ENCODE data around the gene SGPP1.
"Not testable (repeated sequence)": the region's sequence is repeated elsewhere in the genome, so short reads cannot be mapped to it uniquely, and the experiment has no call there.

SGPP1 gene, protein sequence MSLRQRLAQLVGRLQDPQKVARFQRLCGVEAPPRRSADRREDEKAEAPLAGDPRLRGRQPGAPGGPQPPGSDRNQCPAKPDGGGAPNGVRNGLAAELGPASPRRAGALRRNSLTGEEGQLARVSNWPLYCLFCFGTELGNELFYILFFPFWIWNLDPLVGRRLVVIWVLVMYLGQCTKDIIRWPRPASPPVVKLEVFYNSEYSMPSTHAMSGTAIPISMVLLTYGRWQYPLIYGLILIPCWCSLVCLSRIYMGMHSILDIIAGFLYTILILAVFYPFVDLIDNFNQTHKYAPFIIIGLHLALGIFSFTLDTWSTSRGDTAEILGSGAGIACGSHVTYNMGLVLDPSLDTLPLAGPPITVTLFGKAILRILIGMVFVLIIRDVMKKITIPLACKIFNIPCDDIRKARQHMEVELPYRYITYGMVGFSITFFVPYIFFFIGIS

DNA sequence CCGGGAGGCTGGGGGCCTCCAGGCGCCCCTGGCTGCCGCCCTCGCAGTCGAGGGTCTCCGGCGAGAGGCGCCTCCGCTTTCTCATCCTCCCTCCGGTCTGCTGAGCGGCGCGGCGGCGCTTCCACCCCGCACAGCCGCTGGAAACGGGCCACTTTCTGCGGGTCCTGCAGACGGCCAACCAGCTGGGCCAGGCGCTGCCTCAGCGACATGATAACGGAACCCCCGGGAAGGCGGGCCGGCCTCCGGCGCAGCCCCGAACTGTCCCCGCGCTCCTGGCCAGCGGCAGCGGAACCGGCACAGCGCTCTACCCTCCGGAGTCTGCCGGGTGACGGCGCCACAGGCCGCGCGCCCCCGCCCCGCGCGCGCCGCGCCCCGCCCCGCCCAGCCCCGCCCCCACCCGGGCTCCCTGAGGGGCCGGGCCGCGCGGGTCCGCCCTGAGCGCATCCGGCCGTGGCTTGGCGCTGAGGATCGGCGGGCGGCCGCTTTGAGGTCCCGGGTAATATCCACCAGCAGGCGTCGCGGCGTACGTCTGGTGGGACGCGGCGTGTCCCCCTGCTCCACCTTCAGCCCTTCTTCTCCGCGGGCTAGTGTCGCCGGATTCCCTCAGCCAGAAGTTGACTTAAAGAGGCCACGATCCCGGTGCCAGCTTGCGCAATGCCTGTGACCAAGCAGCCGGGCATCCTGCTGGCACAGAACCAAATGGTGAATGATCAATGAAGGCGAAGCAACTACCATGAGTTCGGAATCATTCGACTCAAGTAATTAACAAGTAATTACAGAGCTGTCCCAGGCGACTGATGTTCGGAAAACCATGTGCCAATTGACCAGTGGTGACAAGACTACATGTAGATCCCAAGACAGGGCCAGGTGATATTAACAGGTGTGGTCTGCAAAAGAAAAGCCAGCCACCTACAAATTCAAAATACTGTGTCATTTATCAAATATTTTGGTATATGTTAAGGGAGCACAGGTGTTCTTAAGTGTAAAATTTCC lies at the start of gene SGPP1:
Gene SGPP1, minus strand, starts transcription at position 330 of the 993 bp plus-strand sequence. Its CDS starts 121 bp downstream, at position 209.
- peak; percentile 91 for DNase-seq

DNA sequence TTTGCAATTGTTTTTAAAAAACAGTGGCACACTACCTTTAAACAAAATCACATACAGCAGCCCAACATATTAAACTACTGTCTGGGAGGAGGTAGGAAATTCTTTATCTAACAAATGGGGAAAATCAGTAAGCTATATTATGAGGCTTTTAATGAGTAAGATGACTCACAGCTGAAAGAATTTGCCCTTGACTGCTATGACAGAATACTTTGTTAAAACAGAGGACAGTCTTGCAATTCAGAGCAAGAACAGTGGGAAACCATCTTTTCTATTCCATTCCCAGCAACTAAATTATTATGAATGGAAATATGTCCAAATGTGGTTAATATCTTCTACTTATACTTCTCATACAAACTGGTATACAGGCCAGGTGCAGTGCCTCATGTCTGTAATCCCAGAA lies 49.2 kb upstream of the SGPP1 start:
- DNase-seq, result no peak

DNA sequence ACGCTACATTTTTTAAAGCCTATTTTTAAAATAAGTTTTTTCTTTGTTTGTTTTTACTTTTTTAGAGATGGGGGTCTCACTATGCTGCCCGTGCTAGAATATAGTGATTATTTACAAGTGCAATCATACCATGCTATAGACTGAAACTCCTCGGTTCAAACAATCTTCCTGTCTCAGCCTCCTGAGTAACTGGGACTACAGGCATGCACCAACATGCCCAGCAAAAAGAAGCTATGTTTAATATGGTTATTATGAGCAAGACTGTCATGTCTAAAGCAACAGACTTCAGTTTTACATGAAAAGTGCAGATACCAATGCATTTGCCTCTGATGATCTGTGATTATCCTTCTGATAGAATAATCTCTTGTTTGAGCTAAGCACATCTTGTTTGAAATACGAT lies 45.6 kb upstream of the SGPP1 start:
- DNase-seq, result no peak

DNA sequence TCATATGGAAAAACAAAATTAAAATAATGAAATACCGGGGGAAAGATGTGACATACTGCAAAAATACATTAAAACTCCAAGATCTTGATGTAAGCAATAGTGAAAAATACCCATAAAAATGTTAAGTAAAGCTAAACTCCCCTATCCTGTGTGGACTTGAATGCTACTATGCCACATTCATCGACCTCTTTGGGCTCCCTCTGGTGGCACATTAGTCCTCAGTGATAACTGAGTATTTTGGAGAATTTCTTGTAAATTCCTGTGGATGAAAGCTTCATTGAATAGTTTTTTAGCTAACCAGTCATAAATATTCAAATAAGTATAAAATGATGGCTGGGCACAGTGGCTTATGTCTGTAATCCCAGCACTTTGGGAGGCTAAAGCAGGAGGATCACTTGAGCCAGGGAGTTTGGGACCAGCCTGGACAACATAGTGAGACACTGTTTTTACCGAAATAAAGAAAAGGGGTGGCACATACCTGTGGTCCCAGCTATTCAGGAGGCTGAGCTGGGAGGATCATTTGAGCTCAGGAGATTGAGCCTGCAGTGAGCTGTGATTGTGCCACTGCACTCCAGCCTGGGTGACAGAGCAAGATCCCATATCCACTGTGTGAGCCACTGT lies 42.4 kb upstream of the SGPP1 start:
- DNase-seq, result peak; percentile 75

DNA sequence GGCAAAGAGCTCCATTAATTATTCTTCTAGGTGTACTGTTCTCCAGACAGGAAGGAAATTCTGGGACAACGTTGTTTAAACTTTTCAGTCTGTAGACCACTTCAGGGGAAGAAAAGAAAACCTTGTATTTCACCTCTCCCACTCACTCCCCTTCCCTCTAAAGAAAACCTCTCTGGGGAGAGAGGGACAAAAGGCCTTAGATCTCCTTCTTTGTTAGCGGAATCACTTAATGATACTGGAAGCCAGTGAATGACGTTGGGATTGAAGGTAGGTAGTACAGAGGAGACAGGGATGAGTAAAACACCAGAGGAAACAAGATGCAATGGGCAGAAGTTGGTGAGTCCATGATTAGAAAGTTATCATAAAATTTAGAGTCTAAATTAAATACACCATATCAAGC lies 38.7 kb upstream of the SGPP1 start:
- DNase-seq, result no peak

DNA sequence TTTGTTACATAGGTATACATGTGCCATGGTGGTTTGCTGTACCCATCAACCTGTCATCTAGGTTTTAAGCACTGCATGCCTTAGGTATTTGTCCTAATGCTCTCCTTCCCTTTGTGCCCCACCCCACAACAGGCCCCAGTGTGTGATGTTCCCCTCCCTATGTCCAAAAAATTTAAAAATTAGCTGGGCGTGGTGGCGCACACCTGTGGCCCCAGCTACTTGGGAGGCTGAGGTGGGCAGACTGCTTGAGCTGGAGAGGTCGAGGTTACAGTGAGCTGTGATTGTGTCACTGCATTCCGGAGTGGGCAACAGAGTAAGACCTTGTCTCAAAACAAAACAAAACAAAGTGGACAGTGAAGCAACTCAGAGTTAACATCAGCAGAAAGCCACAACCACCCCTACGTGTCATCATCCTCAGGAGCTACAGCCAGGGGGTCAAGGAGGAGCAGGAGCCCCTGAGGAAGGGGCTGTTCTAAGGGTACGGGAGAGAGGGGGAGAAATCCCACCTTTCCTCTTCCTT lies 36.8 kb upstream of the SGPP1 start:
- no peak for DNase-seq

DNA sequence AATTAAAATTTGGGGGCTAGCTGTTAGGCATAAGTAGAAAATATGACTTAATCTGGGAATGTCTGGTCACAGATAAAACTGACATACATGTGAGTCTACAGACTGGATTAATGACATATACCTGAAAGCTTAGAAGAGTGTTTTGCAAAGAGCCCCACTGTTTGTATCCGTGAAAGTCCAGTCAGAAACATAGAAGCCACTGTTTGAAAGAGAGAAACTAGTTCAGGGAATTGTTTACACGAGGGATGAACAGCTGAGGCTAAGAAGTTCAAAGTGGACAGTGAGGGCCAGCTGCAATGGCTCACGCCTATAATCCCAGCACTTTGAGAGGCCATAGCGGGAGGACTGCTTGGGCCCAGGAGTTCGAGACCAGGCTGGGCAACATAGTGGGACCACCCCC lies 36.2 kb upstream of the SGPP1 start:
- no peak for DNase-seq

DNA sequence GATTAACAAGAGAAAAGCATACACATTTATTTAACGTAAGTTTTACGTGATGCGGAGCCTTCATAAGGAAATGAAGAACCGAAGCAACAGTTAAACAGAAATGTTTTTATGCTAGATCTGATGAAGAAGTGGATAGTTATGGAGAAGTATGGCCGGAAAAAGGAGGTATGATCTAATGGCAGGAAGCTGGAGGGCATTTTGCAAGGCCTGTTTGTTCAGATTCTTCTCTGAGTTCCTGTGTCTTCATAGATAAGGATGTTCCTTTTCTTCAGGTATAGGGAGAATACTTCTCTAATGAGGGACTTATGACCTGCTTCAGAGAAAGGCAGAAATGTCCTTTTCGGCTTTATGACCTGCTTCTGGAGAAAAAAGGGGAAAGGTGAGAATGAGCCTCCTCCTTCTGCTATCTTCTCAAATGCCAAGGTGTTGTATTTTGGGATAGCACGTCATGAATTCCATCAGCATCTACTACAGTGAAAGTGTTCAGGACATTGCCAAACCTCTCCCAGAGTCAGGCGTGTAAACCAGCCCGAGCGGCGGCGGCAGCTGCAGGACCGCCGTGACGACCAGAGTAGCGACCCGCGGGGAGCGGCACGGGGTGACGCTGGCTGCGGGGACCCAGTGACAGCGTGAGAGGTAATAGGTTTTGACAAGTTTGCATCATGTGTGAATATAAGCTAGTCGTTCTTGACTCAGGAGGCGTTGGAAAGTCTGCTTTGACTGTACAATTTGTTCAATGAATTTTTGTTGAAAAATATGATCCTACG lies 33.7 kb upstream of the SGPP1 start:
- DNase-seq, result no peak

DNA sequence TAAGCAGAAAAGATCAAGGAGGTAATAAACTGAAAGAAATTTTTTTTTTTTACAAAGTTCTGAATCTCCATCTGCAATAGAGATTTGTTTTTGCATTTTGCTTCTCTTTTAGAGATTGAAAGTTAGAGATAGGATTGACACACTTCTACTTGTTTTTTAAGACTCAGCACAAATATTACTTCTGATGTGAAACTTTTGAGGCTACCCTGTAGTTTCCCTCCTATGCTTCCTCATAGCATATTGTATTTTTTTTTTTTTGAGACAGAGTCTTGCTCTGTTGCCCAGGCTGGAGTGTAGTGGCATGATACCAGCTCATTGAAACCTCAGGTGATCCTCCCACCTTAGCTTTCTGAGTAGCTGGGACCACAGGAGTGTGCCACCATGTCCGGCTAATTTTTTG lies 32.1 kb upstream of the SGPP1 start:
- no peak for DNase-seq

DNA sequence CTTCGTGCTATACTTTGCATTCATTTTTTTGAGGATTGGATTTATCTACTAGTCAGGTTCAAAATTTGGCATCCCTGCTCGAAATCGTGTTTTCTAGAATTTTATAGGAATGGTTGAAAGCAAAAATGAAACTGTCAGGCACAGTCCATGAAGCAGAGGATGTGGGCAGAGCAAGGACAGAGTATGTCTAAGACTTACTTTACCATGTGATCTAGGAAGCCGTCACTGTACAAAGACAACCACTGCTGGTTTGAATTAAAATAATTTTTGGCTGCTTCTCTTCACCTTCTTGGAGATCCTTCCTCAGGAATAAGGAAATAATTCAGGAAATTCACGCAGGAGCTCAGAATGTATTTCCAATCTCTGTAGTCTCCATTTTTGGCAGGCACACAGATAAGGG lies 31.6 kb upstream of the SGPP1 start:
- no peak for DNase-seq

DNA sequence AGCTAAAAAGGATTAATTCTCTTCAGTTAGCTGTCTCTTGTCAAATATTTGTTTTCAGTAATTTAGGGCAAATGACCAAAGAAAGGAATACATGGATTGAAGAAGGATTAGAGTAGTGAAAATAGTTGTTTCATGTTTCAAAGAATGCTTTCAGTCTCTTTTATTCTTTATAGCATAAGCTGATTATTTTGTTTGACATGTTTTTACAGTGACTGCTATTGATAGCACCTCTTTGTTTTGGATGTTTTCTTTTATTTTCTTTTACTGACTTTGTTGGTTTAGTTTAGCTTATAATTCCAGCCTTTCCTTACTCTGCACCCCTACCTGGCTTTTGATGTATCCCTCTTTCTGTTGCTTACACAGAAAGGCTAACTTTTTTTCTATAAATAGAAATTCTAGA lies 29.3 kb upstream of the SGPP1 start:
- DNase-seq, result no peak

DNA sequence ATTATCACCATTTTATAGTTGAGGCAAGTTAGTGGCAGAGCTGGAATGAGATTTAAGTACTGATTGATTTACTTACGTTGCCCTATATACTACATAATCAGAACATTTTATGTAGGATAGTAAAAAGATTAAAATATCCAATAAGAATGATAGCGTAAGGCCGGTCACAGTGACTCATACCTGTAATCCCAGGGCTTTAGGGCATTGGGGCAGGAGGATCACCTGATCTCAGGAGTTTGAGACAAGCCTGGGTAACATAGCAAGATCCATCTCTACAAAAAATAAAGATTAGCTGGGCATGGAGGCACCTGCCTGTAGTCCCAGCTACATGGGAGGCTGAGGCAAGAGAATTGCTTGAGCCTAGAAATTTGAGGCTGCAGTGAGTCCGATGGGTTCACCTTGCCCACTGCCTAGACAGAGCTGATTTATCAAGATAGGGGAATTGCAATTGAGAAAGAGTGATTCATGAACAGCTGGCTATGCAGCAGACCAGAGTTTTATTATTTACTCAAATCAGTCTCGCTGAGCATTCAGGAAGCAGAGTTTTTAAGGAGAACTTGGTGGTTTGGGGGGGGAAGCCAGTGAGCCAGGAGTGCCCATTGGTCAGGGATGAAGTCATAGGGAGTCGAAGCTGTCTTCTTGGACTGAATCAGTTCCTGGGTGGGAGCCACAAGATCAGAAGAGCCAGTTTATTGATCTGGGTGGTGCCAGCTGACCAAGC lies 24.7 kb upstream of the SGPP1 start:
- DNase-seq, result no peak

DNA sequence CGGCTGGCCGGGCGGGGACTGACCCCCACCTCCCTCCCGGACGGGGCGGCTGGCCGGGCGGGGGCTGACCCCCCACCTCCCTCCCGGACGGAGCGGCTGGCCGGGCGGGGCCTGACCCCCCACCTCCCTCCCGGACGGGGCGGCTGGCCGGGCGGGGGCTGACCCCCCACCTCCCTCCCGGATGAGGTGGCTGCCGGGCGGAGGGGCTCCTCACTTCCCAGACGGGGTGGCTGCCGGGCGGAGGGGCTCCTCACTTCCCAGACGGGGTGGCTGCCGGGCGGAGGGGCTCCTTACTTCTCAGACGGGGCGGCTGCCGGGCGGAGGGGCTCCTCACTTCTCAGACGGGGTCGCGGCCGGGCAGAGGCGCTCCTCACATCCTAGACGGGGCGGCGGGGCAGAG lies 23.2 kb upstream of the SGPP1 start:
- not testable (repeated sequence) for DNase-seq

DNA sequence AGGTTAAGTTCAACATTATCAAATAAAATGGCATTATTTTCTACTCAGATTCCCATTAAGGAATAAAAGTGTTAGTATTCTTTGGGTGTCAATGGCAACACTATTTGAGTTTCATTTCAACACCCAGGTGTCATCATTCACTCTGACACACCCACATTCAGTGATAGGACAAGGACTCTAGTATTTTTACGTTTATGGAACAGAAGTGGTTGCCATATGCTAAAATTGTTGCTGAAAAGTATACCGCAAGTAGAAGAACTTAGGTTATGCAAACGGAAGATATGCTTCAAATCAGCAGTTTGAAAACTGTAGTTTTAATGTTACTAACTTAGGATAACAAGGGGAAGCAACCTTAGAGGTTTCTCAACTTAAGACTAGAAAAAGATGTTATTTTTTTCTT lies 20.0 kb upstream of the SGPP1 start:
- DNase-seq, result no peak

DNA sequence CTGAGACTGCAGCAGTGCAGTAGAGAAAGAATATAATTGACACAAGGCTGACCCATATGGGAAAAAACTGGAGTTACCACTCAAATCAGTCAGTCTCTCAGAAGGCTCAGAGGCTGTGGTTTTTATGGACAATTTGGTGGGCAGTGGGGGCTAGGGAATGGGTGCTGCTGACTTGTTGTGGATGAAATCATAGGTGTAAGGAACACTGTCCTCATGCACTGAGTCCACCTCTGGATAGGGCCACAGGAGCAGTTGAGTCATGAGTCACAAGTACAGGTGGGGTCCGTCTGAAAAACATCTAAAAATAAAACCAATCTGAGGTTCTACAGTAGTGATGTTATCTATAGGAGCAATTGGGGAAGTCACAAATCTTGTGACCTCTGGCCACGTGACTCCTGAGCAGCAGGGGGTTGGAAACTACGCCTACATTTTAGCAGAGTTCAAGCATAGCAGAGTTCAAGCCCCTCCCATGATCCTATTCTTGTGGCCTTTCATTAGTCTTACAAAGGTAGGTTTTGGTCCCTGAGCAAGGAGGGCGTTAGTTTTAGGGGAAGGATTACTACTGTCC lies 18.1 kb upstream of the SGPP1 start:
- DNase-seq, result no peak

DNA sequence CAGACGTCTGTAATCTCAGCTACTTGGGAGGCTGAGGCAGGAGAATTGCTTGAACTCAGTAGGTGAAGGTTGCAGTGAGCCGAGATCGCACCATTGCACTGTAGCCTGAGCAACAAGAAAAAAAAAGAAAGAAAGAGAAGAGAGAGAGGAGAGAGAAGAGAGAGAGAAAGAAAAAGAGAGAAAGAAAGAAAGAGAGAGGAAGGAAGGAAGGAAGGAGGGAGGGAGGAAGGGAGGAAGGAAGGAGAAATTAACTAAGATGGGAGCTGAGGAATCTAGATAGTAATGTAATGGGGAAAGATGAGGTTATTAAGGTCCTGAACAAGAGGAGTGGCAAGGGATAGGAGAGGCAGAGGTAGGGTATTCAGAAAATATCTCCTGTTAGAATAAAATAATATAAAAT lies 17.4 kb upstream of the SGPP1 start:
- no peak for DNase-seq

DNA sequence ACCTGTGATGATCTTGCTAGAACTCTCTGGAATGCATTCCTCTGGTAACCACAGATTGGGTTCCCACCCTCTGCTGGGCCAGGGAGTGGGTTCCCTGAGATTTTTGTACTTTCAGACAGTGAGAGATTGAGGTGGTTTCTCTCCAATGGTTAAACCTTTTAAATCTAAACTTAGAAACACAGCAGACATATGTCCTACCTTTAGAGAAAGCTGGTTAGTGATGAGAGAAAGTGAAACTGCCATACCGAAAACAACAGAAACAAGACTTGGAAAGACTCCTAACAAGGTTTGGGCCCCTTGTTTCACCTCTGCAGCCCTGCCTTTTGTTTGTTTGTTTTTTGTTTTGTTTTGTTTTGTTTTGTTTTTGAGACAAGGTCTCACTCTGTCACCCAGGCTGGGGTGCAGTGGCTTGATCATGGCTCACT lies 9.7 kb upstream of the SGPP1 start:
- DNase-seq, result no peak

DNA sequence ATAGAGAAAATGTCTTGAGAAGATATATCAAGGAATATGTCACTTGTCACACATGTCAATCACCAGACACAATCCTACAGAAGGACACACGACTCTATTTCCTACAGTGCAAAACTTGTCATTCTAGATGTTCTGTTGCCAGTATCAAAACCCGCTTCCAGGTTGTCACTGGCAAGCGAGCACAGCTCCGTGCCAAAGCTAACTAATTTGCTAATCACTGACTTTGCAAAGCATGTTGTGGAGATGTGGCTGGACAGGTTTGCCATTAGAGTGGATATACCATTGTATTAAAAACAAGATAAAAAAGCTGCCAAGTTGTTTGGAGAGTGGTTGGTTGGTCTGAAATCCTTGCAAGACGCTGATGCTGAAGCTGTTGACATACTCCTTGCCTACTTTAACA lies 7.9 kb upstream of the SGPP1 start:
- no peak for DNase-seq

DNA sequence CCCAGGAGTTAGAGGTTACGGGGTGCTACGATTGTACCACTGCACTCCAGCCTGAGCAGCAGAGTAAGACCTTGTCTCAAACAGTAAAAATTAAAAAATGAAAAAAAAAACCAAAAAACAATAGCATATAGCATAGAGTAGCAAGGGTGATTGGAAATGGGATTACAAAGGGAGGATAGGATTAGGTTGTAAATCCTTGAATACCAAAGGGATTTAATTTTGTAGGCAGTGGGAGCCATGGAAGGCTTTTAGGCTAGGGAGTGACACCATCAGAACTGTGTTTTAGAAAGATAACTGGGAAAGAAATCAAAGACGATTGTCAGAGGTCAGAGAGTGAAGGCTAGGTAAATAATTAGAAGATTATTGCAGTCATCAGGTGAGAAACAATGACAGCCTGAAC lies 2.8 kb upstream of the SGPP1 start:
- DNase-seq, result no peak

DNA sequence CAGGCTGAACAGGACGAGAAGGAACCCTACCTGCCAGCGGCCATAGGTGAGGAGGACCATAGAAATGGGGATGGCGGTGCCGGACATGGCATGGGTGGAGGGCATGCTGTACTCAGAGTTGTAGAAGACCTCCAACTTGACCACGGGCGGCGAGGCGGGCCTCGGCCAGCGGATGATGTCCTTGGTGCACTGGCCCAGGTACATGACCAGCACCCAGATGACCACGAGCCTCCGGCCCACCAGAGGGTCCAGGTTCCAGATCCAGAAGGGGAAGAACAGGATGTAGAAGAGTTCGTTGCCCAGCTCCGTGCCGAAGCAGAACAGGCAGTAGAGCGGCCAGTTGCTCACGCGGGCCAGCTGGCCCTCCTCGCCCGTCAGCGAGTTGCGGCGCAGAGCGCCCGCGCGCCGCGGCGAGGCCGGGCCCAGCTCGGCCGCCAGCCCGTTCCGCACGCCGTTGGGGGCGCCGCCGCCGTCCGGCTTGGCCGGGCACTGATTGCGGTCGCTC lies 582 bp downstream of the SGPP1 start:
- peak; percentile 68 for DNase-seq

DNA sequence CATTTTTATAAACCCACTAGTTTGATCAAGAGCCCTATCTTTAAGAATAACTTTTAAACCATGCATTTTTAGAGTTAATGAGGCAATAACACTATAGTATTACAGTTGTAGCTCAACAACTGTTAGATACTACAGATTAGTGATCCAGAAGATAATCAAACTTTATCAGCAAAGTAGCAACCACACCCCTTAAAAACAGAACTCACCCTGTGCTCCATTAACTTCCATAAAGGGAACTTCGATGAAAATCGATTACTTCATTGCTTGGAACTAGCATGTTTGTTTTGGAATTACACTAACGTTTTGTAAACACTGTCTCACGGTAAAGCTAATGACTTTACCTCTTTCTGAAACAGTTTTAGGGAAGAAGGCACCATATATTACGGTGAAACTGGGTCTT lies 1.4 kb downstream of the SGPP1 start:
- DNase-seq, result no peak
